SHP77 (cell line): ENCODE results near the gene LDLRAD1.
"Not testable (repeated sequence)": the region's sequence is repeated elsewhere in the genome, so short reads cannot be mapped to it uniquely, and the experiment has no call there.

Experiments used
- DNase-seq, 2 experiments: peaks; one replicate each; lab custom pipeline; 2025; lab: John Stamatoyannopoulos, UW

Gene LDLRAD1

GRCh38 chr1:53992085-53992874 lies 25.7 kb downstream of the LDLRAD1 start:
- peak in 1 of 2 experiments; percentile 11 for DNase-seq

GRCh38 chr1:53987880-53988279 lies 30.1 kb downstream of the LDLRAD1 start:
- no peak for DNase-seq

GRCh38 chr1:53986458-53986857 lies 31.5 kb downstream of the LDLRAD1 start:
- no peak for DNase-seq

- DNase-seq: no peak
Observed at GRCh38 chr1:53984726-53985125, 33.3 kb downstream of the LDLRAD1 start.

- no peak for DNase-seq
Observed at GRCh38 chr1:53982763-53983104, 35.3 kb downstream of the LDLRAD1 start.

- peak in 1 of 2 experiments; percentile 19 for DNase-seq
Observed at GRCh38 chr1:53982034-53982762, 35.8 kb downstream of the LDLRAD1 start.

- no peak for DNase-seq
Observed at GRCh38 chr1:53981220-53981619, 36.8 kb downstream of the LDLRAD1 start.

- no peak for DNase-seq
Observed at GRCh38 chr1:53979712-53980450, 38.1 kb downstream of the LDLRAD1 start.

- DNase-seq: no peak
Observed at GRCh38 chr1:53975861-53976260, 42.1 kb downstream of the LDLRAD1 start.

GRCh38 chr1:53971718-53972117 lies 46.3 kb downstream of the LDLRAD1 start:
- DNase-seq: no peak

GRCh38 chr1:53969323-53969722 lies 48.7 kb downstream of the LDLRAD1 start:
- not testable (repeated sequence) for DNase-seq

- DNase-seq: peak; percentile 68 to 71
Observed at GRCh38 chr1:53968125-53968513, 49.9 kb downstream of the LDLRAD1 start.

GRCh38 chr1:53967409-53968124 lies 50.4 kb downstream of the LDLRAD1 start:
- peak; percentile 67 to 75 for DNase-seq

- DNase-seq: no peak
Observed at GRCh38 chr1:53966794-53967193, 51.2 kb downstream of the LDLRAD1 start.

GRCh38 chr1:53964109-53964508 lies 53.9 kb downstream of the LDLRAD1 start:
- DNase-seq: no peak

- no peak for DNase-seq
Observed at GRCh38 chr1:53963460-53963859, 54.5 kb downstream of the LDLRAD1 start.

- DNase-seq: no peak
Observed at GRCh38 chr1:53962395-53962794, 55.6 kb downstream of the LDLRAD1 start.

- DNase-seq: peak in 1 of 2 experiments; percentile 17
Observed at GRCh38 chr1:53959664-53960250, 58.2 kb downstream of the LDLRAD1 start.
